T-helper 2 cell treated with Interferon-gamma antibody and Interleukin-4, amounts not matched to agents 100 ng/mL and 5 ng/mL, for 36 hours (primary cell): ENCODE results near the gene POLDIP2. TPM values are rescaled to one million over a fixed set of nuclear protein-coding genes. Genes with fewer than 3 reads are reported as not detected.

Experiments used
- intact Hi-C: fragments of 100-400 bp; cut with micrococcal nuclease; formaldehyde crosslinking; loops from one replicate; pipeline ENCODE4 v1.15.1; 2023
- total RNA-seq: library from RNA; stranded (reverse); gene quantifications from 2 replicates; pipeline ENCODE4 v1.2.3, GENCODE V29; 2022

POLDIP2 gene
- total RNA-seq, 1 donor from 2014 or later = 70.2 TPM

DNA sequence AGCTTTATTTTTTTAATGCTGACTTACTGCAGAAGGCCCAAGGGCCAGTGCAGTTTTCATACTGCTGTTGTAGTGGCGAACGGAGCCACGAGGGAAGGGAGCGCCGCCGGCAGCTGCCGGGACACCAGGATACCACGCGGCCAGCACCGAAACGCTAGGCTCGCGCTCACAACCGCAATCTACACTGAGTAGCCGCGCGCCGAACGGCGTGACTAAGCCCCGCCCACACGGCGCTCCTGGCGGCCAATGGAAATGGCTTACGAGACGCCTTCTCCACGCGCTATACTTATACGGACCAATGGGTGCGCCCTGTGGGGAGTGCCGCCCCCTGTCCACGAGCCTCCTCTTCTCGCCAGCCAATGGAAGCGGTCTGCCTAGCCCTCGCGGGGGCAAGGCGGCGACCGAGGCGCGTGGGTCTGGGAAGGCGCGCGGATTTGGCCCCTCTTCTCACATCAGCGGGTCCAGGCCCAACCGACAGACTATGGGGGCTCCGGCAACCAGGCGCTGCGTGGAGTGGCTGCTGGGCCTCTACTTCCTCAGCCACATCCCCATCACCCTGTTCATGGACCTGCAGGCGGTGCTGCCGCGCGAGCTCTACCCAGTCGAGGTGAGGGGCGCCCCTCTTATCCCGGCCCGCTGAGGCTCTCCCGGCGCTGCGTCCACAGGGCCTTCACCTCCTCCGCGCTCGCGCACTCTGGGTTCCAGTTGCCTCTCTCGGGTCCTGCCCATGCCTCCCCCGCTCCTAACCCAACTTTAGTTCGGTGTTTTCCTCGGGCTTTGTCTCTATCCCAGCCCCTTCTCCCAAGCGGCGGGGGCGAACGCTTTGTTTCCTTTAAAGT lies 38.3 kb downstream of the POLDIP2 start, which contains the start of gene TMEM97:
Gene TMEM97, plus strand, starts transcription at position 442 of the 839 bp plus-strand sequence. Its CDS starts 40 bp downstream, at position 482.
- intact Hi-C loops = loop anchor here (1.0 to 10.0 kb wide), 5 partner anchors 16 to 274 kb away; partner anchors contain the start of genes IFT20, NLK, POLDIP2 and SARM1

- intact Hi-C loops = loop anchor here (2.0 to 10.0 kb wide), 2 partner anchors 53 to 273 kb away; partner anchors contain the start of genes NLK, SARM1 and VTN
Observed at GRCh38 chr17:28317966-28318758, 39.2 kb downstream of the POLDIP2 start.

- intact Hi-C loops = loop anchor here (10.0 kb wide), 1 partner anchor 273 kb away; the partner anchor contains the start of gene NLK
Observed at GRCh38 chr17:28317099-28317965, 40.0 kb downstream of the POLDIP2 start.

DNA sequence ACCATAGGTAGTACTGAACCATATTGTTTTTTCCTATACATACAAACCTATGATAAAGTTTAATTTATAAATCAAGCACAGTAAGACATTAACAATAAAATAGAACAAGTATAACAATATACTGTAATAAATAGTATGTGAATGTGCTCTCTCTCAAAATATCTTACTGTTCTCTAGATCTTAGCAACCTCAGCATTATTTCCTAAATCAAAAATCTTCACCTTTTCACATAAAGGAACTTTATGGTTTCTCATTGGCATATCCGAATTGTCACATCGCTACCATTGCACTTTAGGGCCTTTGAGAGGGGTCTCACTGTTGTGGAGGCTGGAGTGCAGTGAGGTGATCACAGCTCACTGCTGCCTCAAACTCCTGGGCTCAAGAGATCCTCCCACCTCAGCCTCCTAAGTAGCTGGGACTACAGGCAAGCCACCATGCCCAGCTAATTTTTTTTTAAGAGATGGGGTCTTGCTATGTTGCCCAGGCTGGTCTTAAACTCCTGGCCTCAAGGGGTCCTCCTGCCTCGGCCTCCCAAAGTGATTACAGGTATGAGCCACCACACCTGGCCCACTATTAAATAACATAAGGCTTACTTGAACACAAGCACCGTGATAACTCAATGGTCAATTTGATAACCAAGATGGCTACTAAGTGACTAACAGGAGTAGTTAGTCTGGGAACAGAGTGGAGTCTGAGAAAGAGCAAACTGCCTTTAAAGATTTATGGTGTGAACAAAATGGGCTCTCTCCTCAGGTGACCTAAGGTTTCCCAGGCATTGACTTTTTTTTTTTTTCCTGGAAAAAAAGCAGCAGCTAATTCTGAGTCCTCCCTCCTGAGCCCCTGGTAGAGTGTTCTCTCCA lies 41.3 kb downstream of the POLDIP2 start:
- intact Hi-C loops = loop anchor here (10.0 kb wide), 1 partner anchor 271 kb away; the partner anchor contains the start of gene NLK

DNA sequence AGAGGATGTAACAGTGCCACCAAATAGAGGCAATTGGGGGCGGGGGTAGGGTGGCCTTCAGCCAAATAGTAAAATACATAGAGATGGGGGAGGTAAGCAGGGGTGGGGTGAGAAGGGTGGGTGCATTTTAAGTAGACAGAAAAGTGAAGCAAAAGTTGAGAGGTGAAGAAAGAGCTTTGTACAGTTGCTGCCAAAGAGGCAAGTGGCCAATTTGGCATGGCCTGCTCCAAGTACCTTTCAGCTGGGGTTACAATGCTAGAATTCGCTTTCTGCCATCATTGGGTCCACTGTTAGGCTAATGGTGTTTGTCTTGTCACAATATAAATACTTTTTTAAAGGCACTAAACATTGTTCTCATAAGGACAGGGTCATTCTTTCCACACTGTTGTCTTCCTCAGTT lies 43.5 kb downstream of the POLDIP2 start:
- intact Hi-C loops = loop anchor here (10.0 kb wide), 1 partner anchor 269 kb away; the partner anchor contains the start of gene NLK

DNA sequence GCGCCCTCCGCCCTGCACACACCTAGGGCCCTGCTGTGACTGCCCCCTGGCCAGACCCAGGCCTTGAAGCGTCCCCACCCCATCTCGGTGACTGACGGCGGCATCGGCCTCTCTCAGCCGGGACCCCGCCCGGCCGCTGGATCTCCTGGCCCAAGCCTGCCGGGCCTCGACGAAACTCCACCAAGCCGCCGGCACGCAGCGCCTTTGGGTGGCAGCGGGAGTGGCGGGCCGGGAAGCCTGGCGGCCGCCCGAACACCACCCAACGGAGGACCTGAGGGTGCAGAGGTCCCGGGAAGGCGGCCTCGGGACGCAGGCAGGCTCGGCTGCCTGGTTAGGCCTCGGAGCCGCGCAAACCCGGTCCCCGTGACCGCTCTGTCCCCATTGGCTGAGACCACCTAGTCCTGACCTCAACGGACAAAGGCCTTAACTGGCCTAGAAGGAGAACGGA lies 50.3 kb downstream of the POLDIP2 start:
- intact Hi-C loops = no loop called here

- intact Hi-C loops = no loop called here
Observed at GRCh38 chr17:28298449-28298848, 58.9 kb downstream of the POLDIP2 start.

Other genes starting within 250 kb of the POLDIP2 start
- 33.3 and 34.4 TPM in 2 replicates for gene TMEM97, start 38.3 kb downstream of the POLDIP2 start, total RNA-seq
- gene IFT20, start 22.1 kb downstream of the POLDIP2 start, total RNA-seq = 16.3 and 18.8 TPM in 2 replicates
- gene TNFAIP1, start 21.8 kb downstream of the POLDIP2 start, total RNA-seq = 18.7 and 20.3 TPM in 2 replicates
- gene SEBOX, start 7.7 kb upstream of the POLDIP2 start, total RNA-seq = not detected in 2 replicates
- 0.23 and 0.45 TPM in 2 replicates for gene VTN, start 12.8 kb upstream of the POLDIP2 start, total RNA-seq
- gene SARM1, start 14.2 kb upstream of the POLDIP2 start, total RNA-seq = 21.0 and 22.8 TPM in 2 replicates
- 2.8 and 3.1 TPM in 2 replicates for gene SLC46A1, start 48.7 kb upstream of the POLDIP2 start, total RNA-seq
- not detected in 2 replicates for gene SLC13A2, start 116.1 kb upstream of the POLDIP2 start, total RNA-seq
- gene FOXN1, start 148.8 kb upstream of the POLDIP2 start, total RNA-seq = not detected in 2 replicates
- gene UNC119, start 195.1 kb upstream of the POLDIP2 start, total RNA-seq = 43.5 and 47.8 TPM in 2 replicates
- gene PIGS, start 214.0 kb upstream of the POLDIP2 start, total RNA-seq = 59.9 and 66.6 TPM in 2 replicates
- gene ALDOC, start 219.4 kb upstream of the POLDIP2 start, total RNA-seq = 94.6 and 103 TPM in 2 replicates
- 125 and 128 TPM in 2 replicates for gene SPAG5, start 241.5 kb upstream of the POLDIP2 start, total RNA-seq